ENCODE data around the gene PRPH. TPM values are rescaled to one million over a fixed set of nuclear protein-coding genes. Genes with fewer than 3 reads are reported as not detected.

PRPH gene
- total and polyA plus RNA-seq, 2 of the 8 experiments (the other 6 are each of a cell fraction or from before 2014, with no cell fraction given): 0.79 to 1.4 TPM

DNA sequence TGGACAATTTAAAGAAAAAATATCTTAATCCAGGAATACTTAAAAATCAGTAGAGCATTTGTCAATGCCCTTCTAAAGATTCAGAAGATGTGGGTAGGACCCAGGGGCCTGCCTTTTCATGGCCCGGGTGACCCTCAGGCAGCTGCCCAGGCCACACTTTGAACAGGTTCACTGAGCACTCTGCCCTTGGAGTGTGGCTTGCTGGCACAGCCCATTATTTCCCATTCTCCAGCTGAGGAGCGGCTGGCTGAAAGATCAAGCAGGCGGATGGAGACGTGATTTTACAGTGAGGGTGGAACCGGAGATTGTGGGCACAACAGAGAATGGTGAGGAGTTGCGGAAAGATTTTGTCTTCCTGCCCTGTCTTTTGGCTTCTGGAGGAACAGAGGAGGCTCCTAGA, 7.1 kb upstream of the PRPH start:
- Histone ChIP-seq H3K27me3 (replicated peaks in 1 of 4; ENCODE audit: control insufficient read depth in 3 of 4, extremely low read depth in 1 of 4, insufficient read depth in 3 of 4, low read length in 3 of 4) (peaks cover 4 to 12% (median 10%) of the 10 kb centered on the region in 4 experiments), H3K4ac (replicated peaks; ENCODE audit: insufficient read length, low read depth, low read length) (no peak overlapping the region), H2BK120ac (replicated peaks; ENCODE audit: low read depth, low read length) (no peak overlapping the region), H3K4me3 (ENCODE audit: extremely low read depth in 1 of 4, insufficient read depth in 2 of 4, low read depth in 3 of 4, low read length in 4 of 4) (no peak overlapping the region), H3K9me3 (ENCODE audit: insufficient read depth in 2 of 2, low read depth in 1 of 2, low read length in 1 of 2) (no peaks in the 10 kb centered on the region), H3K56ac (replicated peaks; ENCODE audit: insufficient read length, low read depth, low read length) (no peak overlapping the region), H3K23ac (ENCODE audit: insufficient read length) (no peak overlapping the region), H4K8ac (ENCODE audit: extremely low read depth, insufficient read depth, low read length) (no peak overlapping the region), H2AK5ac (ENCODE audit: low read depth, low read length) (no peak overlapping the region), H2BK5ac (ENCODE audit: low read depth, low read length) (no peak overlapping the region), H2BK12ac (ENCODE audit: low read depth, low read length) (no peak overlapping the region; the same call in 1 of the 2 replicates), H3K36me3 (ENCODE audit: control insufficient read depth in 2 of 4, insufficient read depth in 4 of 4, low read length in 3 of 4) (no peaks in the 10 kb centered on the region), H3K23me2 (ENCODE audit: low read depth, low read length) (no peaks in the 10 kb centered on the region), H3K9ac (replicated peaks in 1 of 4; ENCODE audit: extremely low read depth in 1 of 4, low read depth in 3 of 4, low read length in 3 of 4) (no peak overlapping the region), H3K27ac (ENCODE audit: low read depth, low read length) (no peak overlapping the region), H3K79me2 (ENCODE audit: control insufficient read depth in 1 of 2, insufficient read depth in 2 of 2, low read length in 2 of 2) (no peaks in the 10 kb centered on the region), H3K79me1 (ENCODE audit: low read depth, low read length) (no peaks in the 10 kb centered on the region), H3K4me2 (ENCODE audit: insufficient read depth in 1 of 2, low read depth in 2 of 2, low read length in 2 of 2) (no peak overlapping the region), H4K91ac (replicated peaks; ENCODE audit: insufficient read length, low read length) (no peak overlapping the region), H4K5ac (ENCODE audit: insufficient read length, low read depth, low read length) (no peak overlapping the region), H4K20me1 (replicated peaks in 1 of 2; ENCODE audit: control insufficient read depth in 1 of 2, insufficient read depth in 2 of 2, low read length in 2 of 2) (no peaks in the 10 kb centered on the region), H3K14ac (ENCODE audit: insufficient read length) (no peak overlapping the region), H3K18ac (ENCODE audit: extremely low read depth, low read length) (no peak overlapping the region), H2BK15ac (ENCODE audit: low read length) (peak overlapping the region; percentile 84), H2AFZ (ENCODE audit: low read length) (no peak overlapping the region), H3K4me1 (replicated peaks in 1 of 4; ENCODE audit: control insufficient read depth in 3 of 4, insufficient read depth in 4 of 4, low read length in 3 of 4) (peaks cover 0 to 4% (median 3%) of the 10 kb centered on the region in 4 experiments; a peak in 5 of 7 replicates), H2BK20ac (ENCODE audit: low read length) (no peak overlapping the region)
- CTCF ChIA-PET (ENCODE audit: partially characterized antibody): interaction anchor here (0.6 to 17.0 kb wide), 22 partner anchors 8 to 293 kb away, joined by 3 to 276 read pairs (median 6); partner anchors contain the start of genes C1QL4, DNAJC22, KCNH3 and PRPH
- POLR2A ChIA-PET (ENCODE audit: partially characterized antibody): interaction anchor here (1.3 to 1.6 kb wide), 2 partner anchors 17 to 60 kb away, joined by 3 read pairs; no protein-coding TSS in a partner anchor
- WGBS, 2 experiments (ENCODE audit: extremely low coverage in 1 of 2, insufficient coverage in 1 of 2, insufficient read length in 1 of 2, insufficient replicate concordance in 2 of 2, low coverage in 1 of 2, low lambda C conversion rate in 2 of 2, missing lambda C conversion rate in 1 of 2): 61% methylated on average over 6 of the region's 6 CpGs; no CpG with 5 or more reads in 1 of the 2 experiments
- DNase-seq (ENCODE audit: low read depth in 1 of 2, low spot score in 2 of 2) (no peak), FAIRE-seq (no peak)
- TF ChIP-seq KDM4A (IDR thresholded peaks at IDR 0.05; ENCODE audit: low read depth, low read length, severe bottlenecking) (no peak), TAF7 (optimal IDR thresholded peaks at IDR 0.05; ENCODE audit: borderline replicate concordance, low read depth, low read length) (no peak), JUN (IDR thresholded peaks at IDR 0.05; ENCODE audit: low read depth, low read length) (no peak), CHD2 (IDR thresholded peaks at IDR 0.05; ENCODE audit: low read length) (no peak), EP300 (IDR thresholded peaks at IDR 0.05; ENCODE audit: borderline replicate concordance in 1 of 2, low read depth in 2 of 2, low read length in 2 of 2) (no peak), HDAC6 (IDR thresholded peaks at IDR 0.05; ENCODE audit: low read depth, low read length) (no peak), TCF12 (IDR thresholded peaks at IDR 0.05; ENCODE audit: low read depth, low read length) (no peak), CTBP2 (IDR thresholded peaks at IDR 0.05; ENCODE audit: borderline replicate concordance, insufficient read depth, insufficient read length, low read length) (no peak), TBP (IDR thresholded peaks at IDR 0.05; ENCODE audit: low read depth, low read length) (no peak), SUZ12 (IDR thresholded peaks at IDR 0.05; ENCODE audit: low read length) (no peak), CBX8 (IDR thresholded peaks at IDR 0.05; ENCODE audit: borderline replicate concordance, low read depth, low read length) (no peak), HDAC2 (IDR thresholded peaks at IDR 0.05; ENCODE audit: borderline replicate concordance in 1 of 2, low read depth in 2 of 2, low read length in 2 of 2) (no peak), SRF (IDR thresholded peaks at IDR 0.05; ENCODE audit: low read depth, low read length) (no peak)

All from H1 (cell line).